ENCODE data around the gene PRKAG1. TPM values are rescaled to one million over a fixed set of nuclear protein-coding genes. Genes with fewer than 3 reads are reported as not detected.

PRKAG1 gene
- total and polyA plus RNA-seq, 12 donors, result 60.1 to 141 (median 82.3) TPM

GRCh38 chr12:48996794-48997718 lies 21.5 kb downstream of the PRKAG1 start:
- Histone ChIP-seq H3K36me3 (replicated peaks in 1 of 2) (peaks cover 0 to 12% of the 10 kb centered on the region in 2 donors), H3K9me3 (replicated peaks in 1 of 3) (no peaks in the 10 kb centered on the region), H3K27ac (no peak overlapping the region), H3K4me1 (replicated peaks in 1 of 2) (peaks cover 34 to 40% of the 10 kb centered on the region in 2 donors), H3K27me3 (peaks cover 7% of the 10 kb centered on the region), H3K4me3 (peak overlapping the region in 1 of 4 donors; percentile 51)
- no peak for TF ChIP-seq POLR2A (IDR thresholded peaks at IDR 0.05)
- peak; percentile 51 to 74 (median 69) for TF ChIP-seq CTCF (IDR thresholded peaks at IDR 0.05)
- intact Hi-C loops (cut with DNase I), result no loop called here
- DNase-seq, result peak; percentile 67 to 92 (median 80)
- WGBS, 4 donors, result 21 to 31% (median 26%) methylated on average over 26 to 71 of the region's 71 CpGs

GRCh38 chr12:48995086-48995879 lies 23.3 kb downstream of the PRKAG1 start:
- intact Hi-C loops (cut with DNase I), result no loop called here
- Histone ChIP-seq H3K4me1 (replicated peaks in 1 of 2) (peaks cover 33 to 38% of the 10 kb centered on the region in 2 donors), H3K27me3 (peaks cover 7% of the 10 kb centered on the region)

GRCh38 chr12:48994224-48995085 lies 24.1 kb downstream of the PRKAG1 start:
- Histone ChIP-seq H3K9me3 (replicated peaks in 1 of 3) (no peaks in the 10 kb centered on the region), H3K4me1 (replicated peaks in 1 of 2) (peaks cover 24 to 29% of the 10 kb centered on the region in 2 donors), H3K4me3 (no peak overlapping the region), H3K36me3 (replicated peaks in 1 of 2) (no peaks in the 10 kb centered on the region), H3K27ac (no peak overlapping the region), H3K27me3 (peaks cover 7% of the 10 kb centered on the region)
- no peak for TF ChIP-seq CTCF (IDR thresholded peaks at IDR 0.05)
- DNase-seq, result no peak
- WGBS, 4 donors, result 14 to 18% (median 16%) methylated on average over 12 to 32 of the region's 32 CpGs
- intact Hi-C loops (cut with DNase I), result no loop called here

More at GRCh38 chr12:48995086-48995879, 23.3 kb downstream of the PRKAG1 start:
- DNase-seq, result peak; percentile 76 to 93 (median 88)
- no peak overlapping the region for H3K27ac ChIP-seq
- WGBS, 4 donors, result 4 to 12% (median 6%) methylated on average over 17 to 32 of the region's 32 CpGs
- TF ChIP-seq CTCF (IDR thresholded peaks at IDR 0.05) (peak; percentile 74 to 83 (median 80)), POLR2A (IDR thresholded peaks at IDR 0.05) (no peak)
- H3K36me3 ChIP-seq (replicated peaks in 1 of 2), result no peaks in the 10 kb centered on the region
- peak overlapping the region in 1 of 4 donors; percentile 20 for H3K4me3 ChIP-seq
- no peaks in the 10 kb centered on the region for H3K9me3 ChIP-seq (replicated peaks in 1 of 3)

Data from adrenal gland (tissue), 12 donors.